ENCODE results near the gene ATP2B3. TPM values are rescaled to one million over a fixed set of nuclear protein-coding genes. Genes with fewer than 3 reads are reported as not detected.

Gene ATP2B3
- total and polyA plus RNA-seq, 10 of the 15 experiments (the other 5 are each of a cell fraction or from before 2014, with no cell fraction given) = 0.01 TPM; not detected in 9

DNA sequence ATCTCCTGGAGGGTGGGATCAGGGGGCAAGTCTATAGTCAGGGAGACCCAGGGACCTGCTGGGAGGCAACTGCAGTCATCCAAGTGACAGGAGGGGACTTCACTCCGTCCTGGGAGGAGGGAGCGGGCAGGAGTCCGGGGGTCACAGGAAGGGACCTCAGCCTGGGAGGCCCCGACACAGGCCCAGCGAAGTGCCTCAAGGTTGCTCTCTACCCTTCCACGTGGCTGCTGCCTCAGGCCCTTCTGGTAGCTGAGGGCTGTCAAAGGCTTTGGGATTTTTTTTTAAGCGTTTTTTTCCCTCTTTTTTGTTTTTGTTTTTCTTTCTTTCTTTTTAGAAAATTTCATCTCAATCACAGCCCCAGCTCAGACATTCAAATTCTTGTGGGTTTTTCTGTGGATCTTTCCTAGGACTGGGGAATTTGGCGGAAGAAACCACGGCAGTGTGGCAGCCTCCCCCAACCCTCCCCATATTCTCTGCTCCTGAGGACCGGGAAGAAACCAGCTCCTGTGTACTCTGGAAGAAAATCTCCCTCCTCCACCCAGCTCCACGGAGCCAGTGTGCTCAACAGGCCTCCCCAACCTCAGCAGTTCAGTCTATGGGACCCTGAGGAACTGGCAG is 45.7 kb upstream of the ATP2B3 start (continued):
- TF ChIP-seq TCF3 (IDR thresholded peaks at IDR 0.05; ENCODE audit: borderline replicate concordance, insufficient read depth, low read depth, low read length) (no peak), HDGF (IDR thresholded peaks at IDR 0.05) (no peak), BMI1 (IDR thresholded peaks at IDR 0.05; ENCODE audit: borderline replicate concordance) (no peak), SMARCA5 (IDR thresholded peaks at IDR 0.05) (no peak), NFYA (IDR thresholded peaks at IDR 0.05; ENCODE audit: borderline replicate concordance, low read depth, low read length) (no peak), CHD2 (IDR thresholded peaks at IDR 0.05; ENCODE audit: borderline replicate concordance, low read depth, low read length) (no peak), STAT1 (conservative IDR thresholded peaks at IDR 0.05) (no peak), ZNF274 (IDR thresholded peaks at IDR 0.05; ENCODE audit: insufficient read depth, insufficient read length) (no peak)
- TF ChIP-seq, protein P1, sequence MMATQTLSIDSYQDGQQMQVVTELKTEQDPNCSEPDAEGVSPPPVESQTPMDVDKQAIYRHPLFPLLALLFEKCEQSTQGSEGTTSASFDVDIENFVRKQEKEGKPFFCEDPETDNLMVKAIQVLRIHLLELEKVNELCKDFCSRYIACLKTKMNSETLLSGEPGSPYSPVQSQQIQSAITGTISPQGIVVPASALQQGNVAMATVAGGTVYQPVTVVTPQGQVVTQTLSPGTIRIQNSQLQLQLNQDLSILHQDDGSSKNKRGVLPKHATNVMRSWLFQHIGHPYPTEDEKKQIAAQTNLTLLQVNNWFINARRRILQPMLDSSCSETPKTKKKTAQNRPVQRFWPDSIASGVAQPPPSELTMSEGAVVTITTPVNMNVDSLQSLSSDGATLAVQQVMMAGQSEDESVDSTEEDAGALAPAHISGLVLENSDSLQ (IDR thresholded peaks at IDR 0.05) = no peak
- TF ChIP-seq, protein P2, sequence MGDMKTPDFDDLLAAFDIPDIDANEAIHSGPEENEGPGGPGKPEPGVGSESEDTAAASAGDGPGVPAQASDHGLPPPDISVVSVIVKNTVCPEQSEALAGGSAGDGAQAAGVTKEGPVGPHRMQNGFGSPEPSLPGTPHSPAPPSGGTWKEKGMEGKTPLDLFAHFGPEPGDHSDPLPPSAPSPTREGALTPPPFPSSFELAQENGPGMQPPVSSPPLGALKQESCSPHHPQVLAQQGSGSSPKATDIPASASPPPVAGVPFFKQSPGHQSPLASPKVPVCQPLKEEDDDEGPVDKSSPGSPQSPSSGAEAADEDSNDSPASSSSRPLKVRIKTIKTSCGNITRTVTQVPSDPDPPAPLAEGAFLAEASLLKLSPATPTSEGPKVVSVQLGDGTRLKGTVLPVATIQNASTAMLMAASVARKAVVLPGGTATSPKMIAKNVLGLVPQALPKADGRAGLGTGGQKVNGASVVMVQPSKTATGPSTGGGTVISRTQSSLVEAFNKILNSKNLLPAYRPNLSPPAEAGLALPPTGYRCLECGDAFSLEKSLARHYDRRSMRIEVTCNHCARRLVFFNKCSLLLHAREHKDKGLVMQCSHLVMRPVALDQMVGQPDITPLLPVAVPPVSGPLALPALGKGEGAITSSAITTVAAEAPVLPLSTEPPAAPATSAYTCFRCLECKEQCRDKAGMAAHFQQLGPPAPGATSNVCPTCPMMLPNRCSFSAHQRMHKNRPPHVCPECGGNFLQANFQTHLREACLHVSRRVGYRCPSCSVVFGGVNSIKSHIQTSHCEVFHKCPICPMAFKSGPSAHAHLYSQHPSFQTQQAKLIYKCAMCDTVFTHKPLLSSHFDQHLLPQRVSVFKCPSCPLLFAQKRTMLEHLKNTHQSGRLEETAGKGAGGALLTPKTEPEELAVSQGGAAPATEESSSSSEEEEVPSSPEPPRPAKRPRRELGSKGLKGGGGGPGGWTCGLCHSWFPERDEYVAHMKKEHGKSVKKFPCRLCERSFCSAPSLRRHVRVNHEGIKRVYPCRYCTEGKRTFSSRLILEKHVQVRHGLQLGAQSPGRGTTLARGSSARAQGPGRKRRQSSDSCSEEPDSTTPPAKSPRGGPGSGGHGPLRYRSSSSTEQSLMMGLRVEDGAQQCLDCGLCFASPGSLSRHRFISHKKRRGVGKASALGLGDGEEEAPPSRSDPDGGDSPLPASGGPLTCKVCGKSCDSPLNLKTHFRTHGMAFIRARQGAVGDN (IDR thresholded peaks at IDR 0.05) = no peak
- TF ChIP-seq, protein P3, sequence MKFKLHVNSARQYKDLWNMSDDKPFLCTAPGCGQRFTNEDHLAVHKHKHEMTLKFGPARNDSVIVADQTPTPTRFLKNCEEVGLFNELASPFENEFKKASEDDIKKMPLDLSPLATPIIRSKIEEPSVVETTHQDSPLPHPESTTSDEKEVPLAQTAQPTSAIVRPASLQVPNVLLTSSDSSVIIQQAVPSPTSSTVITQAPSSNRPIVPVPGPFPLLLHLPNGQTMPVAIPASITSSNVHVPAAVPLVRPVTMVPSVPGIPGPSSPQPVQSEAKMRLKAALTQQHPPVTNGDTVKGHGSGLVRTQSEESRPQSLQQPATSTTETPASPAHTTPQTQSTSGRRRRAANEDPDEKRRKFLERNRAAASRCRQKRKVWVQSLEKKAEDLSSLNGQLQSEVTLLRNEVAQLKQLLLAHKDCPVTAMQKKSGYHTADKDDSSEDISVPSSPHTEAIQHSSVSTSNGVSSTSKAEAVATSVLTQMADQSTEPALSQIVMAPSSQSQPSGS (IDR thresholded peaks at IDR 0.05; ENCODE audit: low read length) = no peak

Measured in GM12878 (cell line).